Measurements from ENCODE around the gene RELT.
"Not testable (repeated sequence)": the region's sequence is repeated elsewhere in the genome, so short reads cannot be mapped to it uniquely, and the experiment has no call there.

Gene RELT

DNA sequence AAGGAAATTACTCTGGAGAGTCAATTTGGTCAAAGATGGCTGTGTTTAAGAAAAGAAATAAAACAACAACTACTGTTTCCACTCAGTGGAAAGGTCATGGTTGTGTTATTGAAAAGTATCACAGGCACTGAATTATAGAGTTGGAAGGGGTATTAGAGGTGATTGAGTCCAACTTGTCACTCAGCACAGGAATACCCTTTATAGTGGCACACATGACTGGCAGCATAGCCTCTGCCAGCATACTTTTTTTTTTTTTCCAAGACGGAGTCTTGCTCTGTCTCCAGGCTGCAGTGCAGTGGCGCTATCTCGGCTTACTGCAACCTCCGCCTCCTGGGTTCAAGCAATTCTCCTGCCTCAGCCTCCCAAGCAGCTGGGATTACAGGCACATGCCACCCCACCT, 60.7 kb downstream of the RELT start:
- DNase-seq (ENCODE audit: low read depth) = not testable (repeated sequence)

DNA sequence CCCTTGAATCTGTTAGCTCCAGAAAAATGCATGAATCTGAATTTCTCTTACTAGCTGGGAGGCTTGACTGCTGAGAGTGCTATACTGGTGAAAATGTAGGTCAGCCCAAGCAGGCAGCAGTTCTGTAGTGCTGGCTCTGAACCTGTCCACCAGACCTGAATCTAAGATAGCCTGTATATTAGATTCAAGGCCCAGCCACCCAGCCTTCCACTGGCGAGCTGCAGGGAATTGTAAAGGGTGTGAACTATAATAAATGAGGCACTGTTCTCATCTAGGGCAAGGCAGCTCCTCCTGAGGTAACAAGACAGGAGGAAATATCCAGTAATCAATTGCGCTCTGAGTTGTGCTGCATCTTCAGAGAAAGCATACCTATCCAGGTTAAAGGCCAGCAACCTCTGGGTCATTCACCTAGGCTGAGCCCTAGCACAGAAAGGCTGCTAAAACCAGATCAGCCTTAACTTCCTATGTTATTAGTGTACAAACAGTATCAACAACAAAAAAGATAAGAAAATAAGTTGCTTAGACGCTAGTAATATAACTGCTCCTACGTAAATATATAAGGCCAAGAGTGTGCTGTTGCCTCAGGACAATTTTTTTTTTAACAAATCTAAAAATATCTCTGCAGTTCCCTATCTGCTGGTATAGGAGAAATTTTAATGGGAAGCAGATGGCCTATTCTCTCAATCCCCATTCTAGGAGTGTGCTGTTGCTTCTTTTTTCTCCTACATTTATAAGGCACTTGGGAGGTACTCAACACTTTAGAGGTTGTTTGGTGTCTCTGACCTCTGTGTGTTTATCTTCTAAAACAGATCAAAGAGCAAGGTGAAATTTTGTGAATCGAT, 63.0 kb downstream of the RELT start:
- no peak for DNase-seq (ENCODE audit: low read depth)

DNA sequence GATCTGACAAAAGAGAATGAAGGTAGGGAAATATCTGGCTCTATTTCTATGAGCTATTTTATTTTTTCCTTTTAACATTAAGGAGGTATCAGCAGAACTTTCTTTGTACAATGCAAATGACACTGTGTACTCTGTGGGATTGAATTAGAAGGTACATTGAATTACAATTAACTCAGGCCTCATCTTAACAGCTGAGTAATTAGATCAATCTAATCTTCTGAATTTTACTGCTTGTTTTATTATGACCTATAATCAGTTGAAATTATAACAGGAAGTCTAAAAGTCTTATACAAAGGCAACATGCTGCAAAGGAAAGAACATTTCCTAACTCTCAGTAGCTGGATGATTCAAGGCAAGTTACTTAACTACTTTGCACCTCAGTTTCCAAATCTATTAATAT, 69.8 kb downstream of the RELT start:
- no peak for DNase-seq (ENCODE audit: low read depth)

DNA sequence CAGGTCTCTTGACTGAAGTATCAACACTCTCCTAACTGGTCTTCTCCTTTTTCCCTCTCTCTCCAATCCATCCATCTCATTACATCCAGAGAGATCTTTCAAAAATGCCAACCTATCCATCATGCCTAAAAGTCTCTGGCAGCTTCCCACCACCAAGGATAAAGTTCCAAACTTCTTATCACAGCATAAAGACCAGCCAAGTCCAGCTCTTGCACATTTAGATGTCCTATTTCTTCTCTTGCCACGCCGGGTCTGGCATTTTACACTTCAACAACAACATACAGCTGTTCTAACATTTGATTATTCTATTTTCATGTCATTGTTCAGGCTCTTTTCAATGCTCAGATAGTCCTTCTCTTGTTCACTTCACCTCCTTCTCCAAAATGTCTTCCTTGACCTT, 70.6 kb downstream of the RELT start:
- no peak for DNase-seq (ENCODE audit: low read depth)

Data from activated gamma-delta T cell treated with anti-CD3 and anti-CD28 coated beads, Interleukin-2, amount 50 U/mL, for 16 hours (primary cell).